Fibroblast of skin of right quadriceps (primary cell): ENCODE data around the gene DPP10.
"Not testable (repeated sequence)": the region's sequence is repeated elsewhere in the genome, so short reads cannot be mapped to it uniquely, and the experiment has no call there.

Experiments used
- DNase-seq: peaks from one replicate; pipeline ENCODE4 v3.0.0-alpha.2; 2013

The DPP10 gene

GRCh38 chr2:115327061-115327460 lies 884.6 kb downstream of the DPP10 start:
- no peak for DNase-seq

GRCh38 chr2:115359550-115359949 lies 917.1 kb downstream of the DPP10 start:
- DNase-seq, result no peak

GRCh38 chr2:115364093-115364492 lies 921.7 kb downstream of the DPP10 start:
- DNase-seq, result no peak

GRCh38 chr2:115369400-115369799 lies 927.0 kb downstream of the DPP10 start:
- DNase-seq, result no peak

- no peak for DNase-seq
Observed at GRCh38 chr2:115374981-115375380, 932.5 kb downstream of the DPP10 start.

- no peak for DNase-seq
Observed at GRCh38 chr2:115384399-115384798, 942.0 kb downstream of the DPP10 start.

- no peak for DNase-seq
Observed at GRCh38 chr2:115386465-115386864, 944.0 kb downstream of the DPP10 start.

- DNase-seq, result no peak
Observed at GRCh38 chr2:115389024-115389423, 946.6 kb downstream of the DPP10 start.

GRCh38 chr2:115389898-115390565 lies 947.6 kb downstream of the DPP10 start:
- no peak for DNase-seq

GRCh38 chr2:115396579-115396978 lies 954.1 kb downstream of the DPP10 start:
- no peak for DNase-seq

- DNase-seq, result no peak
Observed at GRCh38 chr2:115400940-115401339, 958.5 kb downstream of the DPP10 start.

GRCh38 chr2:115412501-115412900 lies 970.1 kb downstream of the DPP10 start:
- no peak for DNase-seq

- DNase-seq, result no peak
Observed at GRCh38 chr2:115413791-115414190, 971.4 kb downstream of the DPP10 start.

GRCh38 chr2:115414466-115414865 lies 972.0 kb downstream of the DPP10 start:
- no peak for DNase-seq

- no peak for DNase-seq
Observed at GRCh38 chr2:115422004-115422634, 979.7 kb downstream of the DPP10 start.

- DNase-seq, result no peak
Observed at GRCh38 chr2:115427436-115427835, 985.0 kb downstream of the DPP10 start.

GRCh38 chr2:115440746-115441145 lies 998.3 kb downstream of the DPP10 start:
- not testable (repeated sequence) for DNase-seq

GRCh38 chr2:115443539-115444185 lies 1001.2 kb downstream of the DPP10 start:
- no peak for DNase-seq

- no peak for DNase-seq
Observed at GRCh38 chr2:115460008-115460407, 1017.6 kb downstream of the DPP10 start.

GRCh38 chr2:115480741-115481140 lies 1038.3 kb downstream of the DPP10 start:
- no peak for DNase-seq

GRCh38 chr2:115481842-115482241 lies 1039.4 kb downstream of the DPP10 start:
- DNase-seq, result no peak

- no peak for DNase-seq
Observed at GRCh38 chr2:115483666-115484065, 1041.2 kb downstream of the DPP10 start.

GRCh38 chr2:115484486-115484885 lies 1042.0 kb downstream of the DPP10 start:
- no peak for DNase-seq

- no peak for DNase-seq
Observed at GRCh38 chr2:115484983-115485382, 1042.5 kb downstream of the DPP10 start.
